Islet precursor cell (in vitro differentiated cells): ENCODE data around the gene STUB1.
"Not testable (repeated sequence)": the region's sequence is repeated elsewhere in the genome, so short reads cannot be mapped to it uniquely, and the experiment has no call there.

Experiments
- DNase-seq: peaks from one replicate; pipeline ENCODE4 v3.0.0-alpha.2; 2018

The STUB1 gene

DNA sequence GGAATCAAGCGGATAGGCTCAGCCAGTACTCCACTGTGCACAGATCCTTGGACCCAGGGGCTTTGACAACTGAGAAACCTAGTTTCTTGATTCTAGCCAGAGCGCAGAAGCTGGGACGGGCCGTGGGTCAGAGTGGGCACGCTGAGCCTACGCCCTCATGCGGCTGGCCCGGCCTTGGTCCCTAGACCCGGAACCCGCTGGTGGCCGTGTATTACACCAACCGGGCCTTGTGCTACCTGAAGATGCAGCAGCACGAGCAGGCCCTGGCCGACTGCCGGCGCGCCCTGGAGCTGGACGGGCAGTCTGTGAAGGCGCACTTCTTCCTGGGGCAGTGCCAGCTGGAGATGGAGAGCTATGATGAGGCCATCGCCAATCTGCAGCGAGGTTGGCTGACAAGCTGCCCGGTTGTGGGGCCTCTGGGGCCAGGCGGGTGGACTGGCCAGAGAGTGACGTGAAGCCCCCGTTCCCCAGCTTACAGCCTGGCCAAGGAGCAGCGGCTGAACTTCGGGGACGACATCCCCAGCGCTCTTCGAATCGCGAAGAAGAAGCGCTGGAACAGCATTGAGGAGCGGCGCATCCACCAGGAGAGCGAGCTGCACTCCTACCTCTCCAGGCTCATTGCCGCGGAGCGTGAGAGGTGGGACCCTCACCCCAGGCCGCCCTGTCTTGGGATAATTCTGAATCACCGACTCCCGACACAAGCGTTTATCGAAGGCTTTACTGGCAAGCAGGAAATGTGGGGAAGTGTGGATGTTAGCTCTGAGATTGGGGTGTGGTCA lies 946 bp downstream of the STUB1 start:
- peak; percentile 70 for DNase-seq

- no peak for DNase-seq
Measured at GRCh38 chr16:681746-682427, 1.7 kb downstream of the STUB1 start.

- no peak for DNase-seq
Measured at GRCh38 chr16:682493-683395, 2.5 kb downstream of the STUB1 start.

- DNase-seq: no peak
Measured at GRCh38 chr16:683396-684070, 3.3 kb downstream of the STUB1 start.

GRCh38 chr16:684071-684794 lies 4.0 kb downstream of the STUB1 start, which contains the start of gene JMJD8:
Gene JMJD8, minus strand, starts transcription at chr16:684334. Its CDS starts 15 bp downstream, at chr16:684319.
- DNase-seq: peak; percentile 97

DNA sequence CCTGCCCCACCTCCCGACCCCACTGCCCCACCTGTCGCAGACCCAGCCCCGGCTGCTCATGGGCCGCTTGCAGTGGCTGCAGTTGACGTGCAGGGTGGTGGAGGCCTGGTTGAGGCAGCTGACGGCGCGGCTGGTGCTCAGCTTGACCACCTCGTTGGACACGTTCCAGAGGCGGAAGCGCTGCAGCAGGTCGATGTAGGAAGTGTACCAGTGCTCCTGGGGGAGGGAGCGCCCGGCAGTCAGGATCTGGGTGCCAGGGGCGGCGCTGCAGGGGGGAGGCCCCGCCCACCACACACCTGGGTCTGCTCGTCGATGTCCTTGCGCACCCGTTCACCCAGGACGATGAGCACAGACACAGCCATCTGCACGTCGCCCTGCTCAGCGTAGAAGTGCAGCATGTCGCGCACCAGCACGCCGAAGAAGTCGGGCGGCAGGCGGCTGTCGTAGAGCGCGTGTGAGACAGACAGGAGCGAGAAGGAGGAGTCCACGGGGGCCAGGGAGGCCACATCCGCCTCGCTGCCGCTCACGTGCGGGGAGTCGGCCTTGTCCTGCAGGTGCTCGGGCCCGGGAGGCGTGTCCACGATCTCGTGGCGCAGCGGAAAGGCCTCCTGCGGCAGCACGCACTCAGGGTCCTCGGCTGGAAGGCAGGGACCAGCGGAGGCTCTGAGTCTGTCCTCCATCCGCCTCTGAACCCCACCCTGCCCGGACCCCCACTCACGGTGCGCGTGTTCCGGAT lies 4.9 kb downstream of the STUB1 start:
- DNase-seq: no peak

DNA sequence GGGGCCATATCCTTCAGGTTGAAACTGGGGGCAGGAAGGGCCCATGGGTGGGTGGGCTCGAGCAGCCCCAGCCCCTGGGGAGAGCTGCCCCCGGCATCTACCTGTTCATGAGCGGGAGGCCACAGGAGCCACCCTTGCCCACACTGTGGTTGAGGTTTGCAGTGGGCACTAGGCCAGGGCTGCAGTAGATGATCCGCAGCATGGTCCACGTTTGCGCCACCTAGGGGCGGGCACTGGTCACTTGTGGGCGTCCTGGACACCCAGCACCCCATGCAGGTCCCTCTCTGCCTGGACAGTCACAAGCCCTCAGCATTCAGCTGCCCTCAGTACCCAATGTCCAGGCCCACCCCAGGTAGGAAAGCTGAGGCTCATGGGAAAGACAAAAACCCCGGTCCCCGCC lies 5.8 kb downstream of the STUB1 start:
- DNase-seq: no peak

GRCh38 chr16:686459-687260 lies 6.5 kb downstream of the STUB1 start:
- DNase-seq: no peak

DNA sequence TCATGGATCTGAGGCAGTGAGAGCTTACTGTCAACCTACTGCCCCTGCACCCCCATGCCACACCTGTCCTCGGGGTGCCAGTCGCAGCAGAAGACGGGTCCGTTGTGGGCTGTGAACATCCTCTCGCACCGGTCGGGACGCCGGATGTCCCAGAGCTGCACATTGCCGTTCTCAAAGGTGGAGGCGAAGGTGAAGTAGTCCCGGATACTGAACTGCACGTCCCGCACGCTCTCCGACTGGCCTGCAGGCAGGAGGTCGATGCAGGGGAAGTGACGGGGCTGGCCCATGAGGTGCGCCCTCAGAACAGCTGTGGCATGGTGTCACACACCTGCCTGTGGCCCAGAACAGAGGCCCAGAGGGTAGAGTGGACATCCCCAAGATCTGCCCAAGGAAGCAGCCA lies 7.3 kb downstream of the STUB1 start:
- no peak for DNase-seq

- DNase-seq: no peak
Measured at GRCh38 chr16:689175-689897, 9.1 kb downstream of the STUB1 start.

DNA sequence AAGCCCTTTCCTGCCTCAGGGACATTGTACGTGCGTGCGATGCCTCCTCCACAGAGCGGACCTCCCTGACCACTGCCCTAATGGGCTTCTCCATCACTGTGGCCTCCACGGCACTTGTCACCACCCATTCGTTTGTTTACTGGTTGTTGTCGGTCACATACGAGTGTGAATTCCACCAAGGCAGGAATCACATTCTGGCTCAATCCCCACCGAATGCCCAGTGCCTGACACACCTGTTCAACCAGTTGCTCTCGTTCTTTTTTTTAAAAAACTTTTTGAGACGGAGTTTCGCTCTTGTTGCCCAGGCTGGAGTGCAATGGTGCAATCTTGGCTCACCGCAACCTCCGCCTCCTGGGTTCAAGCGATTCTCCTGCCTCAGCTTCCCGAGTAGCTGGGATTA lies 11.0 kb downstream of the STUB1 start:
- not testable (repeated sequence) for DNase-seq

GRCh38 chr16:692356-693108 lies 12.3 kb downstream of the STUB1 start:
- DNase-seq: no peak

DNA sequence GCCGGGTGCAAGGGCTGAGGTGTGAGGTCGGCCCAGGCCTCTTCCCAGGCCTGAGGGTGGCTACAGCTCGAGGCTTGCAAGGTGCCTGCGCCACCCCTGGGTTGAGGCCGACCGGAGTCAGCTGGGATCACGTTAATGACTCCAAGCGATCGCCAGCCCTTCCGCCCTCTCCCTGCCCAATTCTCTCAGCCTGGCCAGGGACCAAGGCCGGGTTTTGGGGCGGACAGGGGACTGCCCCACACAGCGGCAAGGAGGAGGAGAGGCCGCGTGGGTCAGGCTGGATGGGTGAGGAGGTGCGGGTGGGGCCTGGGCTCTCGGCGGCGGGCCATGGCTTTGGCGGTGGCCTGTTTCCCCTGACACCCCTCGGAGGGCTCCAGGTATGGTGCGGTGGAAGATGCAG lies 13.2 kb downstream of the STUB1 start:
- DNase-seq: no peak

DNA sequence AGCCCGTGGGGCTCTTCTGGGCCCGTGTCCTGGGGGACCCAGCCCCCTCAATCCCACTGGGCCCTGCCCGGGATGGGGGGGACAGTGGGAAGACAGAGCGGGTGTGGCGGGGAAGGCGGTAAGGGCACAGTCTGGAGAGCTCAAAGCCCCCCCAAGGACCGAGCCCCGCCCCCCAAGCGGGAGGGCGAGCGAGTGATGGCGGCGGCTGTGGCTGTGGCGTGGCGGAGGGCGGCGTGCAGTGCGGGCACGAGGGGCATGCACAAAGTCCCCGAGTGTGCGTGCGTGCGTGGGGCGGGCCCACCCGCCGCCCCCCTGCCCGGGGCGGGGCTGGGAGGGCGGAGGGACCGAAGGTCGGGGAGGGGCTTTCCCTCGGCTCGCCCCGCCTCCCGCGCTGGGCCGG lies 13.6 kb downstream of the STUB1 start:
- no peak for DNase-seq

DNA sequence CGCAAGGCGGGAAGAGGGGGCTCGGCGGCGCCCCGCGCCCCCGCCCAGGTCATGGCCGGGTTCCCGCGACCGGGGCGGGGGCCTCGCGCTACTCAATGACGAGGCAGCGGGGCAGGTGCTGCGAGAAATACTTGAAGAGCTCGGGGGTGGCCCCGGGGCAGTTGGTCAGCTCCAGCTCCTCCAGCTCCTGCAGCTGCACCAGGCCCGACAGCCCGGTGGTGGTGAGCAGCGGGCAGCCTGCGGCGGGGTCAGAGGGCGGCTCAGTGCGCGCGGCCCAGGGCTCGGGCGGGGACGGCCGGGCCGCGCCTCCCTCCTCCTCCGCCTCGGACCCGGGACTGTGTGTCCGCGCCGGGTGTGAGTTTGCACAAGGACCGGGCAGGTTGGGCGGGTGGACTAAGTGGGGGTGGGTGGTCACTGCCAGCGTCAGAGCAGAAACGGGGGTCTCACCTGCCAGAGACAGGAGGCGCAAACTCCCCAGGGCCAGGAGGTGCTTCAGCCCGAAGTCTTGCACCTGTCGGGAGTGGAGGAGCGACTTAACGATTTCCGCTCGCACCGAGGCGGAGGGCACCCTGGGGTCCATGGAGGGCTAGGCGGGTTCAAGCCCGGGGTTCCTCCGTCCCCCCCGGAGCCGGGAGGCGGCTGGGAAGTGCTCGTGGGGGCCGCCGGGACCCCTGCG lies 14.1 kb downstream of the STUB1 start:
- no peak for DNase-seq

GRCh38 chr16:694863-695354 lies 14.7 kb downstream of the STUB1 start:
- DNase-seq: no peak

- no peak for DNase-seq
Measured at GRCh38 chr16:695355-696089, 15.3 kb downstream of the STUB1 start.
